HEK293 (cell line): ENCODE data around the gene CR1.

Source experiments
- GLIS1 ChIP-seq: fragments of 450-650 bp; formaldehyde crosslinking; IDR thresholded peaks from 2 replicates; pipeline ENCODE4 v1.5.1; 2016; ENCODE audit warnings: missing biosample characterization, missing genetic modification characterization
- HIC1 ChIP-seq: fragments of 450-650 bp; formaldehyde crosslinking; IDR thresholded peaks from 2 replicates; pipeline ENCODE4 v1.5.1; 2016; ENCODE audit warnings: missing biosample characterization, missing genetic modification characterization
- KLF8 ChIP-seq: fragments of 450-650 bp; formaldehyde crosslinking; IDR thresholded peaks from 2 replicates; pipeline ENCODE4 v1.5.1; 2016; ENCODE audit warnings: missing biosample characterization, missing genetic modification characterization
- OSR2 ChIP-seq: fragments of 450-650 bp; formaldehyde crosslinking; IDR thresholded peaks from 2 replicates; pipeline ENCODE4 v1.5.1; 2016; ENCODE audit warnings: missing biosample characterization, missing genetic modification characterization
- PRDM6 ChIP-seq: fragments of 450-650 bp; formaldehyde crosslinking; IDR thresholded peaks from 2 replicates; pipeline ENCODE4 v1.5.1; 2017; ENCODE audit warnings: missing biosample characterization, missing genetic modification characterization
- SCRT1 ChIP-seq: fragments of 450-650 bp; formaldehyde crosslinking; IDR thresholded peaks from 2 replicates; pipeline ENCODE4 v1.5.1; 2016; ENCODE audit warnings: missing biosample characterization, missing genetic modification characterization, borderline replicate concordance
- SETDB1 ChIP-seq: IDR thresholded peaks from one replicate; pipeline ENCODE4 v1.6.1; 2017; ENCODE audit warnings: mild to moderate bottlenecking, low read length, moderate library complexity, mixed read lengths; ENCODE audit not compliant: insufficient read length
- TRIM28 ChIP-seq: IDR thresholded peaks from 2 replicates; pipeline ENCODE4 v1.6.1; 2011; ENCODE audit warnings: low read length, control low read depth, borderline replicate concordance
- TSHZ1 ChIP-seq: fragments of 450-650 bp; formaldehyde crosslinking; IDR thresholded peaks from 2 replicates; pipeline ENCODE4 v1.5.1; 2016; ENCODE audit warnings: missing biosample characterization, missing genetic modification characterization, borderline replicate concordance
- WT1 ChIP-seq: fragments of 450-650 bp; formaldehyde crosslinking; IDR thresholded peaks from 2 replicates; pipeline ENCODE4 v1.5.1; 2016; ENCODE audit warnings: missing biosample characterization, missing genetic modification characterization
- YY1 ChIP-seq: fragments of 450-650 bp; formaldehyde crosslinking; IDR thresholded peaks from 2 replicates; pipeline ENCODE4 v1.5.1; 2018; ENCODE audit warnings: missing biosample characterization, missing genetic modification characterization
- ZBTB49 ChIP-seq: fragments of 450-650 bp; formaldehyde crosslinking; IDR thresholded peaks from 2 replicates; pipeline ENCODE4 v1.5.1; 2016; ENCODE audit warnings: missing biosample characterization, missing genetic modification characterization, low read depth
- ZEB2 ChIP-seq: fragments of 450-650 bp; formaldehyde crosslinking; IDR thresholded peaks from 2 replicates; pipeline ENCODE4 v1.5.1; 2016; ENCODE audit warnings: missing biosample characterization, missing genetic modification characterization
- ZIC2 ChIP-seq: fragments of 450-650 bp; formaldehyde crosslinking; IDR thresholded peaks from 2 replicates; pipeline ENCODE4 v1.5.1; 2016; ENCODE audit warnings: missing biosample characterization, missing genetic modification characterization
- ZNF266 ChIP-seq: fragments of 450-650 bp; formaldehyde crosslinking; IDR thresholded peaks from 2 replicates; pipeline ENCODE4 v1.5.1; 2016; ENCODE audit warnings: missing biosample characterization, missing genetic modification characterization, low read depth
- ZNF350 ChIP-seq: fragments of 450-650 bp; formaldehyde crosslinking; IDR thresholded peaks from 2 replicates; pipeline ENCODE4 v1.5.0; 2017; ENCODE audit warnings: missing biosample characterization, mild to moderate bottlenecking, missing genetic modification characterization
- ZNF423 ChIP-seq: fragments of 450-650 bp; formaldehyde crosslinking; IDR thresholded peaks from 2 replicates; pipeline ENCODE4 v1.5.1; 2016; ENCODE audit warnings: missing biosample characterization, missing genetic modification characterization
- ZNF426 ChIP-seq: fragments of 450-650 bp; formaldehyde crosslinking; IDR thresholded peaks from 2 replicates; pipeline ENCODE4 v1.5.1; 2017; ENCODE audit warnings: missing biosample characterization, missing genetic modification characterization, mild to moderate bottlenecking, inconsistent platforms, moderate library complexity
- ZNF518A ChIP-seq: fragments of 450-650 bp; formaldehyde crosslinking; conservative IDR thresholded peaks from 2 replicates; pipeline ENCODE4 v1.5.1; 2016; ENCODE audit warnings: low read depth, missing biosample characterization, missing genetic modification characterization
- ZNF596 ChIP-seq: fragments of 450-650 bp; IDR thresholded peaks from 2 replicates; pipeline ENCODE4 v1.5.0; 2018; ENCODE audit warnings: missing biosample characterization, mild to moderate bottlenecking, missing genetic modification characterization, moderate library complexity
- ZNF610 ChIP-seq: fragments of 450-650 bp; formaldehyde crosslinking; IDR thresholded peaks from 2 replicates; pipeline ENCODE4 v1.5.1; 2016; ENCODE audit warnings: missing biosample characterization, missing genetic modification characterization, borderline replicate concordance
- ZNF621 ChIP-seq: fragments of 450-650 bp; formaldehyde crosslinking; IDR thresholded peaks from 2 replicates; pipeline ENCODE4 v1.5.1; 2017; ENCODE audit warnings: missing biosample characterization, missing genetic modification characterization
- ZNF624 ChIP-seq: fragments of 450-650 bp; formaldehyde crosslinking; IDR thresholded peaks from 2 replicates; pipeline ENCODE4 v1.5.1; 2017; ENCODE audit warnings: missing biosample characterization, missing genetic modification characterization
- ZNF830 ChIP-seq: fragments of 450-650 bp; IDR thresholded peaks from 2 replicates; pipeline ENCODE4 v1.5.0; 2018; ENCODE audit warnings: missing biosample characterization, missing genetic modification characterization, low read depth, mild to moderate bottlenecking, moderate library complexity

CR1 gene

GRCh38 chr1:207649210-207649753, 153.3 kb downstream of the CR1 start (continued):
- peak; percentile 48; the same call in 1 of the 2 replicates for TF ChIP-seq OSR2 (tag by site-specific recombination)
- TF ChIP-seq ZNF518A, result no peak
- TF ChIP-seq HIC1 (tag by site-specific recombination), result no peak
- TF ChIP-seq SETDB1, result no peak
- peak; percentile 98 for TF ChIP-seq ZIC2 (tag by site-specific recombination)
- TF ChIP-seq ZNF266, result no peak
- TF ChIP-seq TSHZ1 (tag by site-specific recombination), result no peak
- TF ChIP-seq KLF8, result no peak
- peak; percentile 55; the same call in 1 of the 2 replicates for TF ChIP-seq PRDM6 (tag by site-specific recombination)
- TF ChIP-seq ZNF830 (tag by site-specific recombination), result no peak
- no peak for TF ChIP-seq ZNF621 (tag by site-specific recombination)
- TF ChIP-seq ZNF423 (tag by site-specific recombination), result 0 out of 2 replicates have a peak, but pooled peaks have one; percentile 15
- 0 out of 2 replicates have a peak, but pooled peaks have one; percentile 10 for TF ChIP-seq WT1
- TF ChIP-seq SCRT1 (tag by site-specific recombination), result peak; percentile 78
- peak; percentile 14; the same call in 1 of the 2 replicates for TF ChIP-seq TRIM28
- no peak for TF ChIP-seq ZEB2
- TF ChIP-seq GLIS1 (tag by site-specific recombination), result peak; percentile 46; the same call in 1 of the 2 replicates
- no peak for TF ChIP-seq ZBTB49 (tag by site-specific recombination)
- no peak for TF ChIP-seq ZNF610 (tag by site-specific recombination)
- no peak for TF ChIP-seq ZNF596
- TF ChIP-seq ZNF624, result no peak
- no peak for TF ChIP-seq ZNF350 (tag by site-specific recombination)
- TF ChIP-seq ZNF426 (tag by site-specific recombination), result no peak
- no peak for TF ChIP-seq YY1 (tag by site-specific recombination)
